Astrocyte of the spinal cord (primary cell): ENCODE results near the gene DUS1L.
A peak's percentile ranks its signal among the peaks of the same experiment; 100 is the strongest.

ENCODE experiments used
- DNase-seq: peaks from one replicate; pipeline ENCODE4 v3.0.0; 2011; ENCODE audit warnings: low read depth, low spot score
- H3K4me3 ChIP-seq: 2 replicates; pipeline ENCODE4 v1.5.1; 2011; ENCODE audit warnings: low read depth, mild to moderate bottlenecking, low read length, moderate library complexity
- CTCF ChIP-seq: IDR thresholded peaks from 2 replicates; pipeline ENCODE4 v1.5.1; 2012; ENCODE audit warnings: low read depth, mild to moderate bottlenecking, low read length, inconsistent platforms
- in situ Hi-C: cut with HindIII; loops from 2 replicates; pipeline ENCODE4 v1.10.0; 2017; ENCODE audit warnings: low sequenced_read_pairs

Gene DUS1L

DNA sequence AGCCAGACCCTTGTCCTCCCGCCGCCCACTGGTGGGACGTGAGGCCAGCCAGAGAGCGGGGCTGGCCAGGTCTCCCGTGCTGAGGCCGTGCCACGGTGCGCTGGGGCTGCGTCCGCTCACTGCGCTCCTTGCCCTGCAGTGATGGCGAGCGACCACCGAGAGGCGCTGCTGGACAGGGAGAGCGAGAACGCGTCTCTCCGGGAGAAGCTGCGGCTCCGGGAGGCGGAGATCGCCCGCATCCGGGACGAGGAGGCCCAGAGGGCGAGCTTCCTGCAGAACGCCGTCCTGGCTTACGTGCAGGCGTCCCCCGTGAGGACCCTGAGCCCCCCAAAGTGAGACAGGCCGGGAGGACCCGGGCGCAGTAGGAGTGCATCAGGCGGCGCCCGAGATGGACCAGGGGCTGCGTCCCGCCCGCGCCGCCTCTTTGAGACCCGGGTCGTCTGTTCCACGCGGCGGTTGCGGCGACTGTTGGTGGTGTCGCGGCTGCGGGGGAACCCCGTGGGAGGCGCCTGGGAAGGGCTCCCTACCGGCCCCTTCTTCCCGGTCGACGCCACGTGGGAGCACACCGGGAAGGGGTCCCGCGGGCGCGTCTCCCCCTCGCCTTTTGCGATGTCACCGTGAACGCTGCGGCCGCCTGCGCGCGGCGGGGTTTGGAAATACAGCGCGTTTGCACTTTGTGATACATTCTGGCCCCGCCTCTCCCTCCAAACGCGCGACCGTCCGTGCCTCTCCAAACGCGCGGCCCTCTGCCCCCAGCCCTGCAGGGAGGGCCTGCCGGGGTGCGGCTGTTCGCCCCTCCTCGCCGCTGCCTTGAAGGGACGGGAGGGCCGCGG lies 34.9 kb downstream of the DUS1L start:
- in situ Hi-C loops, result no loop called here
- DNase-seq, result peak; percentile 84
- peak; percentile 79 for TF ChIP-seq CTCF
- peak overlapping the region; percentile 43 for H3K4me3 ChIP-seq

- in situ Hi-C loops, result no loop called here
- TF ChIP-seq CTCF, result no peak
- no peak overlapping the region for H3K4me3 ChIP-seq
- DNase-seq, result no peak
These were observed 35.6 kb downstream of the DUS1L start for GRCh38 chr17:82029990-82030469.

DNA sequence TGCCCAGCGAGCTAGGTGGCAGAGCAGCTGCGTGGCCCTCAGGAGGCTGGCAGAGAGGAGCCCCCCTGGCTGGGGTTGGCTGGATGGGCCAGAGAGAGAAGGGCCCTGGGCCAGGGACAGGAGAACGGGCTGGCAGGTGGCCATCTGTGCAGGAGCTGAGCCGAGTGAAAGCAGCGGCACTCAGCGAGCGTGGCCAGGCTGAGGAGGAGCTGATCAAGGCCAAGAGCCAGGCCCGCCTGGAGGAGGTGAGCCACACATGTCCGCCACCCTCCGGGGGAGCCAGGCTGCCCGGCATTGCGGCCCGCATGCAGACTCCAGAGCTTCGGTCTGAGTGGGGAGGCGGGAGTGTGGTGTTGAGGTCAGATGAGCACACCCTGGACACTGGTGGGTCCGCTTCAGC lies 36.2 kb downstream of the DUS1L start:
- TF ChIP-seq CTCF, result no peak
- in situ Hi-C loops, result no loop called here
- no peak overlapping the region for H3K4me3 ChIP-seq
- no peak for DNase-seq

DNA sequence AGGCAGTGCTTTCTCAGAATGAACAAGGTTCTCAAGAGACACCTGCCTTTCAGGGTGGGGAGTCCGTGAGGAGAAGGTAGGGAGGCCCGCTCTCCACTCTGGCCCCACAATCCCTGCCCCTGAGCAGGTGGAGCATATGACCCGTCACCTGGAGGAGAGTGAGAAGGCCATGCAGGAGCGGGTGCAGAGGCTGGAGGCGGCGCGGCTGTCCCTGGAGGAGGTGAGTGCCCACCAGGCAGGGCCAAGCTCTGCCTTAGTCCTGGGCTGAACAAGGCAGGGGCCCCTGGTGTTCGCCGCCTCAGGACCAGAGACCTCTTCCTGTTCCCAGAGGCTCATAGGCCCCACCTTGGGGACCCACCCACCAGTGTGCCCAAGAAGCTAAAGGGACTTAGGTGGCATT lies 36.6 kb downstream of the DUS1L start:
- no peak overlapping the region for H3K4me3 ChIP-seq
- in situ Hi-C loops, result no loop called here

GRCh38 chr17:82028246-82028645 lies 37.4 kb downstream of the DUS1L start:
- DNase-seq, result no peak
- TF ChIP-seq CTCF, result no peak
- in situ Hi-C loops, result no loop called here
- no peak overlapping the region for H3K4me3 ChIP-seq

More for the DNA sequence above, 36.6 kb downstream of the DUS1L start:
- no peak for TF ChIP-seq CTCF
- DNase-seq, result no peak

GRCh38 chr17:82025401-82026107 lies 40.0 kb downstream of the DUS1L start:
- no peak overlapping the region for H3K4me3 ChIP-seq
- DNase-seq, result no peak
- TF ChIP-seq CTCF, result no peak
- in situ Hi-C loops, result no loop called here
